GM19099 (cell line): Measurements from ENCODE around the gene SEMA6A.

Source experiments
- POLR2A ChIP-seq: IDR thresholded peaks from 3 replicates; pipeline ENCODE4 v1.6.1; 2011; ENCODE audit warnings: low read depth; ENCODE audit not compliant: insufficient read length; ENCODE audit errors: extremely low read depth

SEMA6A gene

GRCh38 chr5:116442095-116442534 is 132.5 kb downstream of the SEMA6A start:
- no peak for TF ChIP-seq POLR2A

GRCh38 chr5:116441223-116441622 is 133.4 kb downstream of the SEMA6A start:
- no peak for TF ChIP-seq POLR2A

GRCh38 chr5:116440457-116441001 is 134.1 kb downstream of the SEMA6A start:
- no peak for TF ChIP-seq POLR2A

GRCh38 chr5:116439905-116440304 is 134.7 kb downstream of the SEMA6A start:
- TF ChIP-seq POLR2A, result no peak

- TF ChIP-seq POLR2A, result no peak
These were observed 135.6 kb downstream of the SEMA6A start for GRCh38 chr5:116438979-116439554.

GRCh38 chr5:116437922-116438578 is 136.6 kb downstream of the SEMA6A start:
- no peak for TF ChIP-seq POLR2A

GRCh38 chr5:116437351-116437705 is 137.3 kb downstream of the SEMA6A start:
- TF ChIP-seq POLR2A, result no peak

- TF ChIP-seq POLR2A, result no peak
These were observed 137.8 kb downstream of the SEMA6A start for GRCh38 chr5:116436674-116437350.

GRCh38 chr5:116428966-116429365 is 145.7 kb downstream of the SEMA6A start:
- TF ChIP-seq POLR2A, result no peak

- TF ChIP-seq POLR2A, result no peak
These were observed 146.2 kb downstream of the SEMA6A start for GRCh38 chr5:116428413-116428812.

GRCh38 chr5:116424951-116425350 is 149.7 kb downstream of the SEMA6A start:
- TF ChIP-seq POLR2A, result no peak

GRCh38 chr5:116424258-116424615 is 150.4 kb downstream of the SEMA6A start:
- no peak for TF ChIP-seq POLR2A

- TF ChIP-seq POLR2A, result no peak
These were observed 150.9 kb downstream of the SEMA6A start for GRCh38 chr5:116423587-116424257.

GRCh38 chr5:116423141-116423540 is 151.5 kb downstream of the SEMA6A start:
- no peak for TF ChIP-seq POLR2A

- no peak for TF ChIP-seq POLR2A
These were observed 153.5 kb downstream of the SEMA6A start for GRCh38 chr5:116421080-116421629.

- TF ChIP-seq POLR2A, result no peak
These were observed 154.1 kb downstream of the SEMA6A start for GRCh38 chr5:116420540-116420939.

- no peak for TF ChIP-seq POLR2A
These were observed 155.4 kb downstream of the SEMA6A start for GRCh38 chr5:116419258-116419657.
